GOT3 (cell line): Measurements from ENCODE around the gene FAHD2B.
"Not testable (repeated sequence)": the region's sequence is repeated elsewhere in the genome, so short reads cannot be mapped to it uniquely, and the experiment has no call there.

Source experiments
- DNase-seq: peaks from one replicate; lab custom pipeline; 2025; ENCODE audit warnings: mixed read lengths; lab: John Stamatoyannopoulos, UW

FAHD2B gene

DNA sequence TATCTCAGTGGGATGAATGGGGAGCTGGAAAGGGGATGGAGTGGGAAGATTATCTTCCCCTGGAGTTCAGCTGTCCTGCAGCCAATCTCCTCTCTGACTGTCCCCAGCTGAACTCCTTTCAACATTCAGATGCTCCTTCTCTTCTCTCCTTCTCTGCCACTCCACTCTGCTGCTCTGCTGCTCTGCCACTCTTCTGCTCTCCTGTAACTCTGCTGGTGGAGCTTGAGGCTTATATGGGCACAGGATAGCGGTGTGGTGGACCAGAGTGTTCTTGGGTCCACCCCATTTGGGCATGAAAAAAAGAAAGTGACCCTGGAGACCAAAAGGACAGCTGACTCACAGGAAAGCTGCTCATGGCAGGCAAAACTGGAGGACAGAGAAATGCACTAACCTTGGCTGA is 26.6 kb downstream of the FAHD2B start:
- DNase-seq: no peak

DNA sequence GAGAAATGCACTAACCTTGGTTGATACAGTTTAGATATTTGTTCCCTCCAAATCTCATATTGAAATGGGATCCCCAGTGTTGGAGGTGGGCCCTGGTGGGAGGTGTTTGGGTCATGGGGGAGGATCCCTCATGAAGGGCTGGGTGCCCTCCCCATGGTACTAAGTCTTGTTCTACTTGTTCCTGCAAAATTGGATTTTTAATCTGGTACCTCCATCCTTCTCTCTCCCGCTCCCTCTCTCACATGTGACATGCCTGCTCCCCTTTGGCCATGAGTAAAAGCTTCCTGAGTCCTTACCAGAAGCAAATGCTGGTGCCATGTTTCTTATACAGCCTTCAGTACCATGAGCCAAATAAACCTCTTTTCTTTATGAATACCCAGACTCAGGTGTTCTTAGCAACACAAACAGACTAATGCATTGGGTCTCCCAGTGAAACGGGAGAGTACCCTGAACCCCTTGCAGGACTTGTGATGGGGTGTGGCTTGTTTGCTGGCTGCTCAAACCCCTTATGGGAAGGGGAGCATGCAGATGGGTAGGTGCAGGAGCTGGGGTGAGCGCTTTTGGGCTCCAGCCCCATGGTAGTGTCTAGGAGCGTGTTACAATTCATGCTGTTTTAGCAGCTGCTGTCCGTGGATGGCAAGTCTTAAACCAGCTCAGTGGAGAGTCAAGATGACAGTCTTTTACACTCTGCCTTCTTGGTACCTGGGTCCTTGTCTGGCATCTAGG is 27.2 kb downstream of the FAHD2B start:
- no peak for DNase-seq

- not testable (repeated sequence) for DNase-seq
Measured at GRCh38 chr2:97066030-97066429, 28.7 kb downstream of the FAHD2B start.

GRCh38 chr2:97062020-97062419 is 32.7 kb downstream of the FAHD2B start:
- not testable (repeated sequence) for DNase-seq

- DNase-seq: not testable (repeated sequence)
Measured at GRCh38 chr2:97059782-97060181, 34.9 kb downstream of the FAHD2B start.

- DNase-seq: not testable (repeated sequence)
Measured at GRCh38 chr2:97056150-97056549, 38.5 kb downstream of the FAHD2B start.

GRCh38 chr2:97050032-97050431 is 44.6 kb downstream of the FAHD2B start:
- not testable (repeated sequence) for DNase-seq

GRCh38 chr2:97048448-97048847 is 46.2 kb downstream of the FAHD2B start:
- DNase-seq: not testable (repeated sequence)

- DNase-seq: not testable (repeated sequence)
Measured at GRCh38 chr2:97046676-97047075, 48.0 kb downstream of the FAHD2B start.

- not testable (repeated sequence) for DNase-seq
Measured at GRCh38 chr2:97045895-97046499, 48.7 kb downstream of the FAHD2B start.
